CD4-positive, alpha-beta T cell treated with Interleukin-21 for 1 hour (primary cell): ENCODE data around the gene CBLN3.
"Not testable (repeated sequence)": the region's sequence is repeated elsewhere in the genome, so short reads cannot be mapped to it uniquely, and the experiment has no call there.

Source experiments
- DNase-seq: peaks from one replicate; pipeline ENCODE4 v3.0.0-alpha.2; 2020

Gene CBLN3

GRCh38 chr14:24429395-24430142, at the start of gene CBLN3, which contains the start of gene KHNYN:
CBLN3 (minus strand) TSS chr14:24429668; CDS start chr14:24429054, 614 bp downstream.
KHNYN (plus strand) TSS chr14:24429954; CDS start chr14:24430731, 777 bp downstream.
- peak; percentile 91 for DNase-seq

- DNase-seq = no peak
Measured at GRCh38 chr14:24475261-24475660, 45.8 kb upstream of the CBLN3 start.

DNA sequence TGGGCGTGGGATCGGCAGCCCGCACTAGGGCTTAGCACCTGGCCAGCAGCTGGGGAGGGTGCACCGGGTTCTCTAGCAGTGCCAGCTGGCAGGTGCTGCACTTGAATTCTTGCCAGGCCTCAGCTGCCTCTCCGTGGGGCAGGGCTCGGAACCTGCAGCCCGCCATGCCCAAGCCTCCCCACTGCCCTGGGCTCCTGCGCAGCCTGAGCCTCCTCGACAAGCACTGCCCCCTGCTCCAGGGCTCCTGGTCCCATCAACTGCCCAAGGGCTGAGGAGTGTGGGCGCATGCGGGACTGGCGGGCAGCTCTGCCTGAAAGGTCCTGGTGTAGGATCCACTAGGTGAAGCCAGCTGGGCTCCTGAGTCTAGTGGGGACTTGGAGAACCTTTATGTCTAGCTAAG, 43.7 kb upstream of the CBLN3 start:
- no peak for DNase-seq

- DNase-seq = not testable (repeated sequence)
Measured at GRCh38 chr14:24470450-24470849, 41.0 kb upstream of the CBLN3 start.

GRCh38 chr14:24465805-24466204, 36.3 kb upstream of the CBLN3 start:
- no peak for DNase-seq

DNA sequence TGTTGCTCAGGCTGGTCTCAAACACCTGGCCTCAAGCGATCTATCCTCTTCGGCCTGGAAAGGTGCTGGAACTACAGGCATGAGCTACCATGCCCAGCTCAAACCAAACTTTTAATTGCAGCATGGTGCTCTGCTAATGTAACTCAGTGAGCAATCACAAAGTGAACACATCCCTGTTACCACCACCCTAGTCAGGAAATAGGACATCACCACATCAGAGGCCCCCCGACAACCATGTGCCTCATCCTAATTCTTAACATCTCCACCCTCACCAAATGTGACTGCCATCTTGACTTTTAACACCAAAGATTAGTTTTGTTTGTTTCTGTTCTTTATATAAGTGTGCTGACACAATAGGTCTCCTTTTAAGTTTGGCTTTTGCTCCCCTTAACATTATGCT, 35.9 kb upstream of the CBLN3 start:
- no peak for DNase-seq

GRCh38 chr14:24463884-24464785, 34.7 kb upstream of the CBLN3 start:
- DNase-seq = no peak

DNA sequence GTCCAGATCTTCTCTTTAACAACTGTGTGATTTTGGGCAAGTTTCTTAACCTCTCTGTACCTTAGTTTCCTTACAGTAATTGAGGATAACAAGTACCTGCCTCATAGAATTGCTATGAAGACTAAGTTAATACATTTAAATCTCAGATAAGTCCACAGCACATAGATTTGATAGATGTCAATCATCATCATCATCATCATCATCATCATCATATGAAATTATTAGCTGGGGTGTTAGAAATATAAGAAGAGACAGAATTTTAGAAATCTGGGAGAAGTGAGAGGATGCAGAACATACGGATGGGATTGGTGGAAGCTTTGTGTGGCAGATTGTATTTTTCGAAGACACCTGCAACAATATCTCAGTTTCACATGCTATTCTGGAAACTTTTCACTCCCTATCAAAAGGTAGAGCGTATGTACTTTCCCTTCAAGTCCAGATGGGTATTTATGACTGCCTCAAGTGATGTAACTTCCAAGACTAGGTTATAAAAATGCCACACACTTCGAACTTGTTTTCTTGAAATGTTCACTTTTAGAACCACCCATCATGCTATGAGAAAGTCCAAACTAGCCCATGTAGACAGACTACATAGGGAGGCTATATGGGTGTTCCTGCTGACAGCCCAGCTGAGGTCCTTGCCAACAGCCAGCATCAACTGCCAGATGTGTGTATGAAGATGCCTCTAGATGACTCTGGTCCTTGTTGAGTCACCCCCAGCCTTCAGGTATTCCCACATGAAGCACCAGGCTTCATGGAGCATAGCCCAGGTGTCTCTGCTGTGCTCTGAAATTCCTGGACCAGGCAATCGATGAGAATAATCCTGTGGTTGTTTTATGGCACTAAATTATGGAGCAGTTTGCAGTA, 33.8 kb upstream of the CBLN3 start:
- DNase-seq = no peak

DNA sequence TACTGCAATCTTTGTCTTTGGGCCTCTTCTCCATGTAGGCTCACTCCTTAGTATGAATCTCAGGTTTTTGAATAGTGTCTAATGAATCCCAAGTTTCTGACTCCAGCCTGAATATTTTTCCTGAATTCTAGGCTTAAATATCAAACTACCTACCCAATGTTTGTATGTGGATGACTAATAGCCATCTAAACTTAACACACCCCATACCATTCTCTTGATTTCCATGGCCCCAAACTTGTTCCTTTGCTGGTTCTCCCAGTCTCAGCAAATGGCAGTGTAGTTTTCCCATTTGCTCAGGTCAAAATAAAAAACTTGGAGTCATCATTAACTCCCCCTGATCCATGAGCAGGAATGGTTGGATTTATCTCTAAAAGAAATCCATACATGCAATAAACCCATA, 31.9 kb upstream of the CBLN3 start:
- DNase-seq = no peak

- no peak for DNase-seq
Measured at GRCh38 chr14:24459331-24459730, 29.9 kb upstream of the CBLN3 start.

DNA sequence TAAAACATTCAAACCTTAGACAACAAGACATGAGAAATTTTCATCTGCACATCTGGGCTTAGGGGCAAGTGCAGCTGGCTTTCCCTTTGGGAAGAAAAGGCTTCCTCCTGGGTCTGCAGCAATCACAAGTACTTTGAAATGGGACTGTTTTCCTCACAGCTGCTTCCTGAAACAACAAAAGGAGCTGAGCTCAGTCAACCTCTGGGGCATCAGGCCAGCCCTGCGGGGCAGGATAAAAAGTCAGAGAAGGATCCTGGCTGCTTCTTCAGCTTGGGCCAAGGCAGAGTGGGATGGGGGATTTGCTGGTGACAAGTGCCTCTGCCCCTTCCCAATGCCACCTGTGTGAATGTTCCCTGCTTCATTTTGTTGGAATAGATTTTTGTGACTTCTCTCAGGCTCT, 29.3 kb upstream of the CBLN3 start:
- DNase-seq = no peak

DNA sequence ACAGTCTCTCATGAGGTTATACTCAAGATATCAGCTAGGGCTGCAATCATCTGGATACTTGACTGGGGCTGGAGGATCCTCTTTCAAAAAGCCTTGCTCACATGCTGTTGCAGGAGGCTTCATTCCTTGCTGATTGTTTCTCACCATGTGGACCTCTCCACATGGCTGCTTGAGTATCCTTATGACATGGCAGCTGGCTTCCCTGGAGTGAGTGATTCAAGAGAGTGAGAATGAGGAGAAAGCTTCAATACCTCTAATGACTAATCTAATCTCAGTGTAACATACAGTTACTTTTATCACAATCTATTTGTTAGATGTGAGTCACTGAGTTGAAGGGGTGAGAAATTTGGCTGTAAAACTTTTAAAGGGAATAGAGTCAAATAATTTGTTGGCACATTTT, 27.5 kb upstream of the CBLN3 start:
- no peak for DNase-seq

- not testable (repeated sequence) for DNase-seq
Measured at GRCh38 chr14:24450828-24451227, 21.4 kb upstream of the CBLN3 start.

DNA sequence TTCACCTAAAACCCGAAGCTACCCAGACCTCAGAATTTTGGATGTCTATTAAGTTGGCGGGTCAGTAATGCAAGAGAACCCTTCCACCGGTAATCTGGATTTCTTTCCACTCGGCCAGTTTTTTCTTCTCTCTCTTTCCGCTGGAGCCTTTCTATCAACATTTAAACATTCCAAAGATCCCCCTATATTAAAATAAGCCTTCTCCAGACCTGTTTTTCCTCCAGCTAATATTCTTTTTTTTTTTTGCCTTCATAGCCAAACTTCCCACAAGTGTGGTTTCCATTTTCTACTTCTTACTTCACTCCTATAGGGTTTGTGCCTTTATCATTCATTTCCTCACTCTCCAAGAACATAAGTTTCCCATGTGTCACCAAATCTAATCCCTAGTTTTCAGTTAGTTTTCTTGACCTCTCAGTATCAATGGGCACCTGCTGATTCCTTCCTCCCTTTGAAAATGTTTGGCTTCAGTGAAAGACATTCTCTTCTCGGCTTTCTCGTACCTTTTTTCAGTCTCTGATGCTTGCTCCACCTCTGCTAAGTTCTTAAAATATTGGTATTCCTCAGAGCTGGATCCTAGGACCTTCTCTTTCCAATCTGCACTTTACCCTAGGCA, 13.7 kb upstream of the CBLN3 start:
- no peak for DNase-seq

DNA sequence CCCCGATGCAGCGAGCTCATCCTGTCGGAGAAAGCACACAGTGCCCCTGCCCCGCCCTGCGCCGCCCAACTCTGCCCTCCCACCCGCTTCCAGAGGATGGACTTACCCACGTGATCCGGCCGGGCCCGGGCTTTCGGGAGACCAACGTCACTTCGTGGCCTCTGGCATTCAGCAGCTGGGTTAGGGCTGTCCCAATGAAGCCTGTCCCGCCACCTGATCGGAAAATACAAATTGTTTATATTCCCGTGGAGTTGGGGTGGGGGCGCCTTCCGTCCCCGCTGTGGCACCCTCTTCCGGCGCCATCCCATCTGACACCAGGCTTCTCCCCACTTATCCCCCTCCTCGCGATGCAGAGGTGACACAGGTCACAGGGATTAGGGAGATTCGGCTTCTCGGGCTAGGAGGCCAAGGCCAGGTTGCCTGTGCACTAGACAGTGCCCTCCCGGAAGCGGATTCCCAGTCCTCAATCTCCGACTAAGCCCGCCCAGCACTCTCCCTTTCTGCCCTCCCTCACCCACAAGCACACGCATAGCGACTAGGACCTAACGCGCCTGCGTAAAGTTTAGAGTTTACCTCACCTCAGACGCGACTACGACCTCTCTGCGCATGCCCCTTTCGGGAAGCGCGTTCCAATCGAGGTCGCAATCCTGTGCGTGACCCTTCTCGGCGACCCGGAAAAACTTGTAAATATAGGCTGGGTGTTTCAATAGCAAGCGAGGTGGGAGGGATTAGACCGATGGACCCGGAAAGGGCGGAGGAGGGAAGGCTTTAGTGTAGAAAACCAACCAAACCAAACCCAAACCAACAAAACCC, 13.0 kb upstream of the CBLN3 start, which contains the start of gene SDR39U1:
SDR39U1 (minus strand) TSS at position 537 of the 813 bp plus-strand sequence; CDS start at position 530, 7 bp downstream.
- peak; percentile 99 for DNase-seq

DNA sequence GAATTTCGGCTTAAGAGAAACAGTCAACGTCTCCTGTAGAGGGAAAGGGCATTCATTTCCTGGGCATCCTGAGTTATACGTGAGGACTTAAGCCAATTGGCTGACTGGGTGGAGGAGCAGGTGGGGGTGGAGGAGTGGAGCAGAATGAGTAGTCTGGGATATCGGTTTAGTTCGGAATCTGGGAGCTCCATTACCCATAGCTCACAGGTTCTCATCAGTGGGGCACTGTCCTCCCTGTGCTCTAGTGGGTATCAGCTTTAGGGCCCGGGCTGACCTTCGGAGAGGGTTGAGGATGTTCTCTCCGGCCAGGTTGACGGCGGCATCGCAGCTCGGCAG, 12.4 kb upstream of the CBLN3 start:
- no peak for DNase-seq

DNA sequence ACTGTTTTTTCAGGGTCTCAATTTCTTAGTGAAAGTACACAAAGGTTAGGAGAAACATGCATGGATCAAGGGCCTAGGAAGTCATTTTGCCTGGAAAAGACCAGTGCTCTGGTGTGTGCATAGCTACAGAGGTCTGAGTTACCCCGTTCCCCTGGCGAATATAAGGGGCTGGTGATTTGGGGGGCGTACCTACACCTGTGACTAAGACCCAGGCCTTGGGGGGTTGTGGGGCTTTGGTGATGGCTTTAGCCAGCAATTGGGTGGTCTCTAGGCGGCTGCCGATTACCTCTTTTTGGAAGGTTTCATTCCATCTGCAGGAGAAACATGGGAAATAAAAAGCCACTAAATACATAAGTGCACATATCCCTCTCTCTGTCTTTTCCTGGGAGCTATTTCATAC, 12.0 kb upstream of the CBLN3 start:
- DNase-seq = no peak

- no peak for DNase-seq
Measured at GRCh38 chr14:24440606-24441399, 11.3 kb upstream of the CBLN3 start.

GRCh38 chr14:24439830-24440605, 10.6 kb upstream of the CBLN3 start:
- DNase-seq = no peak

DNA sequence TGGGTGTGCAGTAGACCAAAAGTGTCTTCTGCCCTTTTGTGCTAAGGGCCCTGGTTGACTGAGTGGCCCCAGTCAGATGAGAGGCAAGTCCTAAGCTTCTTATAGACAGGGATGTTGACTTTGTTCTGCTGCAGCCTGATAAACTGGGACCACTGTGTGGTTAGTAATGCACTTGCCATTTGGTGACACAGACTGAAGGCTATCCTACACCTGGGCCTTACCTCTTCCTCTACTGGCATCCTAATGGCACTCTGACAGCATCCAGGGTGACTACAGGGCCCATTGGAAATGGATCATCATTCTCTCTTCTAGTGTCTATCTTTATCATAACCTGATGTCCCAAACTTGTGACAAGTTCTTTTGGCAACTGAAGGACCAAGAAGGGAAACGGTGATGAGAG, 9.8 kb upstream of the CBLN3 start:
- no peak for DNase-seq
